ENCODE results near the gene ATP5MC3.

ATP5MC3 gene

DNA sequence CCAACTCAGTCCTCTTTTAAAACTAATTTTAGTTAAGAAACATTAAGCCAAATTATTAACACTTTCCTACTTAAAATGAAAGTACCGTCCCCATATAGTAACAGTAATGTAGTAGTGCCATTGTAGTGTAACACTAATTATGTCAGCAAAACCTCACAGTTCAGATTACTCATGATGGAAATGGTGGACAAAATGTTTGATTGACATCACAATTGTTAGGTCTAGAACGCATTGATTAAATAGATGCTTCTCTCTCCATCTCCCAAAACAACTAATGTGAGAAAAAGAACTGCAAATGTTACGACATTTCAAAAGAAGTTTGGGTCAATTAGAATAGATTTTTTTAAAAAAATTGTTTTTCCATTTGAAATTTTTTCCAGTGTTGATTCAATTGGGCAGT, 12.3 kb downstream of the ATP5MC3 start:
- FAIRE-seq (no peak), DNase-seq (ENCODE audit: insufficient read length, low spot score) (no peak)

DNA sequence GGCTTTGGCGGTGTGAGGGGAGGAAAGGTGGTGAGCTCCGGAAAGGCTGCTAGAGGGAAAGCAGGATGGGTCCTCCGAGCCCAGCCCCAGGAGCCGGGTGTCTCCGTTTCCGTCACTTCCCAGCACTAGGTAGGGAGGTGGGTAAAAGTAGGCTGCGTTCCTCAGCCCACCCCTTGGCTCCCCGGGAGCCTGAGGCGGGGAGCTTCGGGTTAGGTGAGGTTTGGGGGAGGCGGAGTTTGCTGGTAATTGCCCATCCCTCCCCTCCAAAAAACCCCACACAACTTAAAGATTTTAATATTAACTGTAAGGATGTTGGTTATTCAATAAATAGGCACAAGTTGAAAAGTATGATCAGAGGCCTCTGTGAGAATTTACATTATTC, 13.0 kb downstream of the ATP5MC3 start:
- DNase-seq (ENCODE audit: insufficient read length, low spot score) (no peak), FAIRE-seq (no peak)

DNA sequence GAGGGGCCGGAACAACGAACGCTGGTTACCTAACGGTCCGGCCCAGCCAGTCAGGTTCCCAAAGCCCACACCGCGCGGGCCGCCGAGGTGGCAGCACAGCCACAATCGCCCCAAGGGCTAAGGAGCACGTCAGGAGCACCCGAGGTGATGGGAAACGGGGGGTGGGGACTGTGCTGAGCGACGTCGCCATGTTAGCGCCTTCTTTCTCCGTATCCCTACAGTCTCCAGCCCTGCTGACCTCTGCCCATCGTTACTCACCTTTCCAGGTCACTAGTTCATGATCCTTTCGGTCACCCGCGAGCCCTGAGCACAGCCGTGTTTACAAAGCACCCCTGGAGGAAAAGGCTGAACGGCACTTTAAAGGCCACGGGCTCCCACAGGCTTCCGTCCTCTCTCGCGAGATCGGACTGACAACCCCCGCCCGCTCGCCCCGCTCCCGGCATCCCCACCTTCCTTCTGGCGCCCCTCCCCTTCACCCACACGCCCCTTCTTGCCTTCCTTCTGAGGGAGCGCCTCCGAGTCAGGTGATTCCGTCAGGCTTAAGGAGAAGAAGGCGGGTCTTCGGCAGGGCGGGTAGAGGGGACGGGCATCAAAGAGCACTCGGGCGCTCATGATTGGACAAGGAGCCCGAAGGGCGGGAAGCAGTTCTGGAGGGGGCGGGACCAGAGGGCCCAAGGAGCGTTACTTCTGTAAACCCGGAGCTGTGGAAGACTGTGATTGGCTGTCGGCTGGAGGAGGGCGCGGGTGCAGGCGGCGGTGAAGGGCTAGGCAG, 13.5 kb downstream of the ATP5MC3 start, which contains the start of gene ATF2:
ATF2 (minus strand) TSS at position 412 of the 772 bp plus-strand sequence. CDS start 31,760 bp downstream, outside the sequence.
- FAIRE-seq (peak; percentile 98), DNase-seq (ENCODE audit: insufficient read length, low spot score) (peak; percentile 95)

DNA sequence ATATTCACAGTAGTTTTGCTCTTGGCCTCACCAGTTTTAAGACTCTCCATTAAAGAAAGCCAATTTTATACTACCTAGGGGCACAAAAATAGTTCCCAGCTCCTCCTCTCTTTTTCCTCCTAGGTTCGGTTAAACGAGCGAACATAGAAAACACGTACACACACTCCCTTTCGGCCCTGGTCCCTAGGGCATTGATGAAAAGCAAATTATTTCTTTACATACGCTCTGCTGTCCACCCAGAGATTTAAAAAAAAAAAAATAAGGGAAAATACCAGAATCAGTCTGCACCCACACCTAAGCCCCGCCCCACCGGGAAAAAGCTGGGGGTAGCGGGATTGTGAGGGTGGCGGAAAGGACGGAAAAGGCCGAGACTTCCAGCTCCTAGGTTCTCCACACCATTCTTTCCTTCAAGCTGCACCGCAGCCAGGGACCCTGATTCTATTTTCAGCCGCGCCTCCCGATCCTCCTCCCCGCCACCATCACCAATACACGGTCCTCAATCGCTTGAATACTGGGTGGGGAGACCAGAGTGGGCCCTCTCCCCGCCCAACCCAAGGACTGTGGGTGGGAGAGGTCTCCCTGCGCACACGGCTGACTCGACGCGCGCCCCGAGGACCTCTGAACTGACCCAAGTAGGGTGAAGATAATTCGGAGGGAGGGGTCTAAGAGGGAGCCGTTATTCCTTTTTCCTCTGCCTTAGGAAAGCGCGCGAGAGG, 14.3 kb downstream of the ATP5MC3 start:
- DNase-seq (ENCODE audit: insufficient read length, low spot score) (peak; percentile 44), FAIRE-seq (no peak)

DNA sequence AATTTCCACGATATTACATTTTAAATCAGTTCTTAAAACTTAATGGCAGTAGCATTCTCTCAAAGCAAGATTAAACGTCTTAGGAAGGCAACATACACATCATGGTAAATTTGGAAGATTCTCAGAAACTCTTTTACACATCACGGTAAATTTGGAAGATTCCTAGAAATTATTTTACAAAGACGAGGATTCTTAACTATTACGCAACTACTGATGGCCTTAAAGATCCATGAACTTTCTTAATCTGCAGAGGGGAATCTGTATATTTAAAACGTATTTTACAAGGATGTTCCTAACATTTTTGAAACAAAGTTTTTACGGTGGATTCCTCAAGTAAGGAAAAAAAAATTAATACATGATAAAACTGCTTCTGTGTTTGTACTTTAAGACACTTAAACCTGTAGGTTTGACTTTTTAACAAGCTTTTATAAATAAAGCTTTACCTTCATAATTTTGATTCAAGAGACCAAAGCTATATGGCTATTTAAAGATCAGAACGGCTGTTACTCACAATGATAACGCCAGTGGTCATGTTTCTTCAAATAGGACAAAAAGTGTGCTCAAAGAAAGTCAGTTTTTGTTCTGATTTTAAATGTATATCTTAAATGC, 15.2 kb downstream of the ATP5MC3 start:
- no peak for FAIRE-seq
- DNase-seq (ENCODE audit: insufficient read length, low spot score): no peak

DNA sequence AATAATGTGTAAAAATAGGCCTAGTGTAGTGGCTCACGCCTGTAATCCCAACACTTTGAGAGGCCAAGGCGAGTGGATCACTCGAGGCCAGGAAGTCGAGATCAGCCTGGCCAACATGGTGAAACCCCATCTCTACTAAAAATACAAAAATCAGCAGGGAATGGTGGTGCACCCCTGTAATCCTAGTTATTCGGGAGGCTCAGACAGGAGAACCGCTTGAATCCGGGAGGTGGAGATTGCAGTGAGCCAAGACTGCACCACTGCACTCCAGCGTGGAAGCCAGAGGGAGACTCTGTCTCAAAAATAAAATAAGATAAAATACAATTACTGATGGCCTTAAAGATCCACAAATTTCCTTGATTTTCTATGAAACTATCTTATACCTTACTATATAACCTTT, 17.3 kb downstream of the ATP5MC3 start:
- no peak for FAIRE-seq
- no peak for DNase-seq (ENCODE audit: insufficient read length, low spot score)

DNA sequence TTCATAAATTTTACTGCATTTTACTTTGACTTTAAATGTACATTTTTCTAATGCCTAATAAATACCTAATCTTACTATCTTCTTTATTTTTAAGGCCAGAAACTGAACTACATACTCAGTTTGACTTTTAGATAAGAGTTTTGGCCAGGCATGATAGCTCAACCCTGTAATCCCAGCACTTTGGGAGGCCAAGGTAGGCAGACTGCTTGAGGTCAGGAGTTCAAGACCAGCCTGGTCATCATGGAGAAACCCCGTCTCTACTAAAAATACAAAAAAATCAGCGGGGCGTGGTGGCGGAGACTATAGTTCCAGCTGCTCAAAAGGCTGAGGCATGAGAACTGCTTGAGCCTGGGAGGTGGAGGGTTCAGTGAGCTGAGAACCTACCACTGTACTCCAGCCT, 22.6 kb downstream of the ATP5MC3 start:
- FAIRE-seq (no peak), DNase-seq (ENCODE audit: insufficient read length, low spot score) (no peak)

DNA sequence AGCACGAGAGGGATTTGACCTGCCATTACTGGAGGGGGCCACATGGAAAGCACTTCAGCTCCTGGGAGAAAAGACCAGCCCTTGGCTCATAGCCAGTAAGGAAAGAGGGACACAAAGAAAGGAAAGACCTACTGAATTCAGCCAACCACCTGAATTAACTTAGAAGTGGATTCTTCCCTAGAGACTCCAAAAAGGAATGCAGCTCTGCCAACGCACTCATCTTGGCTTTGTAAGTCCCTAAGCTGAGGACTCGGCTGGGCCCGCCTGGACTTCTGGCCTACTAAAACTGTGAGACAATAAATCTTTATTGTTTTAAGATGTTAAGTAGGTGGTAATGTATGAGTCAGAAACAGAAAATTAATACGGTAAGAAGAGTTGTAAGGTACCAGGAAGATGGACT, 25.0 kb downstream of the ATP5MC3 start:
- FAIRE-seq (no peak), DNase-seq (ENCODE audit: insufficient read length, low spot score) (no peak)

DNA sequence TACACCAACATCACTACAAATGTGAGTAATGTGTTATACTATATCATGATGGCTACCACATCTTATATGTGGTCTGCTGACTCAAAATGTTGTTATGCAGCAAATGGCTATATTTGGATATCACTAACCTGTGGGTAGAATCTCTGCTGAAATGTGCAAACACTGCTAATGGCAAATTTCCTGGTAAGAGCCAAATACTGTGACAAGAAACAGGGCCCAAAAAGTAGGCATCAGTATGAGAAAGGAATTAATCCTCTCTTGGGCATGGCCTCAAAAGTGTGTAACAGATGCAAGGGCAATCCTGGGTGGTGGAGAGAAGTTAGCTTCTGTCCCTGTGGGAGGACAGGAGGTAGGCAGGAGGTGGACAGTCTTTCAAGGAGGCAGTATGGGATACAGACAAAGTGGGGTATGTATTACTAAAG, 26.8 kb downstream of the ATP5MC3 start:
- FAIRE-seq (peak; percentile 82), DNase-seq (ENCODE audit: insufficient read length, low spot score) (peak; percentile 41)

DNA sequence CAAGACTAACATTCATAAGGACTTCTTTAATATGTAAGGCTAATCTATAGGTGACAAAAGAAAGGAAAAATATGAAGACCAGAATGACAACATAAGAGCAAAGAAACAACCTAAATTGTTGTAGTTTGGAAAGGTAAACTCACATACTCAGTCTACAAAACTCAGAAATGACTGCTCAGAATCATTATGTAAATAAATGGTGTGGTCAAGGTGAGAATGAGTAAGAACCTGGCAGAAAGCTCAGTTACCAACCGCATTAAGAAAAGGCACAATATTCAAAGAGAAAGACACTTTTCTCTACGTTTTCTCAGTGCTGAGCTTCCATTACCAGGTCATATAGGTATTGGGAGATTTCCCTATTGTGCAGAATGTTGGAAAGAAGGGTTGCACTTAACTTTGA, 29.3 kb downstream of the ATP5MC3 start:
- no peak for FAIRE-seq
- DNase-seq (ENCODE audit: insufficient read length, low spot score): no peak

DNA sequence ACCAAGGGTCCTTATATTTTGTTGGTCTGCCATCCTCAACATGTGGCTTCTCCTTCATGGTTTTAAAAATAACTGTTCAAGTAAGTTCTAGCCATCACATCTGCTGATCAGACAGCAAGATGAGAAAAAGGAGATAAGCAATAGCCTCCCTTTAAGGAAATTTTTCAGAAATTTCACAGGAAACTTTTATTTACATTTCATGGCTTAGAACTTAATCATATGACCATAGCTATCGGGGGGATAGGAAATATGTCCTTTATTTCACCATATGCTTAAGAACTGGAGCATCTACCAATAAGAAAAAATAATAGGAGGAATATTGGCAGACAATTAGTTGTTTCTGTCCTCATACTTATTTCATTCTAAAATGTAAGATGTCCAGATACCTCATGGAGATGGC, 29.7 kb downstream of the ATP5MC3 start:
- no peak for FAIRE-seq

DNA sequence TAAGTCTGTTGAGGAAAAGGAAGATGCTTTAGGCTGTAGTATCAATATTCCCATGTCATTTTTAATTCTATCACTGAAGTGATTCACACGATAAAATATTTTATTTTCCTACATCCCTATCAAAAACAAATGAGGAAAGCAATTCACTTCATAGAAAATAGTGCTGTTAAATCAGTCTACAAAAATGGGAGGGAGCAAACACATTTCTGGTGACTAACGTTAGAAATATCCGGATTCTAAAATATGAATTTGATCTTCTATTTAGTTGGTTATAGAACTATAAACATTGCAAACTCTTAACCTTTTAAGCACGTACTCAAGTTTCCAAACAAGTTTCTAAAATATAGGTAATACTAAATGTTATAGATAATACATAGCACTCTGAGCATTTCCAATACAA, 34.3 kb downstream of the ATP5MC3 start:
- FAIRE-seq (no peak), DNase-seq (ENCODE audit: insufficient read length, low spot score) (no peak)

More for the DNA sequence above, 29.7 kb downstream of the ATP5MC3 start:
- DNase-seq (ENCODE audit: insufficient read length, low spot score): no peak

DNA sequence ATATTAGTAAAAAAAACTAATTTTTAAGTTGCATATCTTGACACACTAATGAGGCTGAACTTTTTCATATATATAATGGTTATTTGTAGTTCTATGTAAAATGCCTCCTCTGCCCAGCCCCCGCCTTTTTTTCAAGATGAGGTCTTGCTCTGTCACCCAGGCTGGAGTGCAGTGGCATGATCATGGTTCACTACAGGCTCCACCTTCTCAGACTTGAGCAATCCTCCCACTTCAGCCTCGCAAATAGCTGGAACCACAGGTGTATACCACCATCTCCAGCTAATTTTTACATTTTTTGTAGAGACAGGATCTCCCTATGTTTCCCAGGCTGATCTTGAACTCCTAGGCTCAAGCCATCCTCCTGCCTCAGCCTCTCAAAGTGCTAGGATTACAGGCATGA, 37.8 kb downstream of the ATP5MC3 start:
- FAIRE-seq: no peak

DNA sequence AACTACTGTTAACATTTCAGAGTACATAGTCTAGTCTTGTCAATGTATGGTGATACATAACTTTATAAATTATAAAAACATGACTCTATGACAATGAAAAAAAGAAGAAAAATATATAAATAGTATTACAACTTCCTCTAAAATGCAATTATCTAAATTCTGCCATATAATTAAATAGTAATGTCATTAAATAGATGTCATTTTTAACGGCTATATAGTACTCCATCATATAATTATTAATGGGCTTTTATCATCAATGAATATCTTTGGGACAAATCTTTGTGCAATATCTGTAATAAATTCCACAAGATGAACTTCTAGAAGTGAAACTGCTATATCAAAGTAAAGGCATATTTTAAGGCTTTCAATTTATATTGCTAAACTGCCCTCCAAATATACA, 38.3 kb downstream of the ATP5MC3 start:
- FAIRE-seq (no peak), DNase-seq (ENCODE audit: insufficient read length, low spot score) (no peak)

More for the DNA sequence above, 37.8 kb downstream of the ATP5MC3 start:
- DNase-seq (ENCODE audit: insufficient read length, low spot score): no peak

DNA sequence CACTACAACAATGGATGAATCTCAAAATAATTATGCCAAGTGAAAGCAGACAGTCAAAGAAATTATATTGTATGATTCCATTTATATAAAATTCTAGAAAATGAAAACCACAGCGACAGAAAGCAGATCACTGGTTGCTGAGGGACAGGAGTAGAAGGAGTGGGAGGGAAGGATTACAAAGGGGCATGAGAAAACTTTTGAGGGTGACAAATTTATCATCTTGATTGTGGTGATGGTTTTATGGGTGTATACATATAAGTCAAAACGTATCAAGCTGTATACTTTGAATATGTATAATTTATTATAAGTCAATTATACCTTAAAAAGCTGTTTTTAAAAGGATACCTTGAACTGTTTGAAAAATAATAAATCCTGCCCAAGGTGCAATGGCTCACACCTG, 41.2 kb downstream of the ATP5MC3 start:
- DNase-seq (ENCODE audit: insufficient read length, low spot score) (no peak), FAIRE-seq (no peak)

DNA sequence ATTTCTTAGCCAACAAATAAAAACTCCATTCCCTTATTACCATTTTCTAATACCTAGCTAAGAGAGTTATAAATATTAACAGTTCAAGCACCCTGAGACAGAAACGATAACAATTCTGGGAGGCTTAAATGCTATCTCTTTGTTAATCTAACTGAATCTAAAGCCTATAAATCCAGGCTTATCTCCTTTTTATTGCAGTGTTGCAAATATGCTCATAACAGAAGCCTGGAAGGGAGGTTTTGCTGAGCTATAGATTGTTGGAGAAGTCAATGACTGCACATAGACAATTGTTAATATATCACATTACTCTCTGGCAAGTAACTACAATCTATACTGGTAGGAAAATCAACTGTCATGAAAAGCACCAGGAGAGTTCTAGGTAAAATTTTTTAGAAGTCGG, 43.7 kb downstream of the ATP5MC3 start:
- DNase-seq (ENCODE audit: insufficient read length, low spot score) (no peak), FAIRE-seq (no peak)

DNA sequence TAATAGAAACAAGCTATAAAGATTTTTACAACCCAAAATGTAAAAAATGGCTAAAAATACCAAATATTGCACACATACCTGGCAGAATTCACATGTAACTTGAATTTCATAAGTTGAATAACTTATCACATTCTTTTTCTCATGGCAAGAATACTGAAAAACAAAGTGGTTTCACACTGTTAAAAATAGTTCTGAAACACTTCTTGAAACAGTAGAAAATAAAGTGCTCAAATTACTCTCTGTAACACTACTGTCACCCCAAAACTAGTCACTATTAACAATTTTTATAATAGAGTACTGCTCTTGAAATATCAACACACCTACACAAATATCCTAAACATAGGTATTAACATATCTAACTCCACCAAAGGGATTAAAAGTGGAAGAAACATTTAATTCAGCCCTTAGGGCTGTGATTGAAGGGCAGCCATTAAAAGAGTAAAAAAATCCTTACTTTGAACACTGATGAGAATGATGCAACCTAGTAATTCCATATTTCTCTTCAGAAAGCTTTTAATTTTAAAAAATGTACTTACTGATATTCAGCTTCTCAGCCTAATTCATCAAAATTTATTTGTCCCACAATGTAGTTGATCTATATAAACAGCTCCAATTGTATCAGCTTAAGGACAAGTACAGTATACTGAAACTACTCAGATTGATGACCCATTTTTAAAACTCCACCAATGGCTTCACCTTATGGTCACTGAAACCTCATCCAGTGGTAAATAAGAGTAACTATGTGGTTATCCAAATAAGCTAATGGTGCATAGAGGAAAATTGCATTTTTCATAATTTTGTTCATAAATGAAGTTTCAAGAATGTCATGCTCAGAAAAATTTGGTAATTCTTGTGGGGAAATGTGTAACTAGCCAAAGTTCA, 44.9 kb downstream of the ATP5MC3 start:
- FAIRE-seq (no peak), DNase-seq (ENCODE audit: insufficient read length, low spot score) (no peak)

DNA sequence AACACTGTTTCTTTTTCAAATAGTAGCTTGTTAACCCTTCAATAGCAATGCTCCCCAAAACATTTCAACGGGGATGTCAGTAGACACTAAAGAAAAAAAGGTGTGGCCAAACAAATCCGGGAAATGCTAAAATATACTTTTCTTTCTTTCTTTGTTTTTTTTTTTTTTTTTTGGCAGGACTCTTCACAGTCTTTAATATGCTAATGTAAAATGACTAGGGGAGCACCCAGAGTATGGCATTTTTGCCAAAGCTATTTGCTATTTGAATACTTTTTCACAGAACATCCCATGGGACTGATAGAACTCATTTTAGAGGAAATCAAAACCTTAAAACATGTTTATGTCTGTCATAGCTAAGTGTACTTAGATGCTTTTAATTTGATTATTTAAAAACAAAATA, 45.6 kb downstream of the ATP5MC3 start:
- FAIRE-seq (no peak), DNase-seq (ENCODE audit: insufficient read length, low spot score) (no peak)

DNA sequence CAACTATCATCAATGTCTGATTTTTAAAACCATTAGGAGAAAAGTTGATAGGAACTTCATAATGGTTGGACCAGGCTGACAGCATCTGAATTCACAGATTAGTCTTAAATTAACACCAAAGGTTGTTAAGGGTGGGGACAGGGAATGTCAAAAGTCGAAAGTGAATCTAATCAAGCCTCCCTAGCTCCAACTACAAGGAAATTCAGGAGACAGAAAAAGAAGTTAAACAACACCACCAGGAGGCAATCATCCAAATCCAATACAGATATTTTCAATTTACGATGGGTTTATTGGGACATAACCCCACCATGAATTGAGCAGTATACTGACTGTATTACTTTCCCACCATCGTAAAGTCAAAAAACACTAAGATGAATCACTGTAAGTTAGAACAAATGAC, 46.3 kb downstream of the ATP5MC3 start:
- no peak for FAIRE-seq
- no peak for DNase-seq (ENCODE audit: insufficient read length, low spot score)

DNA sequence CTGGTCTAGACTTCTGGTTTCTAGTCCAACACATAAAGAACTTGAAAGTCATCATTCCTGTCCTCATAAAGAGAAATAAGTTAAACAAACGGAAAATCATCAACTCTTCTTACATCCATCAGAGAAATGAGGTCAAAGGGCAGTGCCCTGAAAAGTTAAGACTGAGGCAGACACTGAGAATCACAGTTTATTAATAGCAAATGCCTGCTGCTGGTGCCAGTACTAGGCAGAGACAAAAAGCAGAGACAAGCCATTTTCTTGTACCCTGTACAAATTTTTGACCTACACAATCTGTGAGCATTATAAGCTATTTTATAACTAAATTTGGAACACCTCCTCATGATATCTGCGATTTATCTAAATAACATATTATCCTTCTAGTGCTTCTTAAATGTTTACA, 50.3 kb downstream of the ATP5MC3 start:
- FAIRE-seq (no peak), DNase-seq (ENCODE audit: insufficient read length, low spot score) (no peak)

DNA sequence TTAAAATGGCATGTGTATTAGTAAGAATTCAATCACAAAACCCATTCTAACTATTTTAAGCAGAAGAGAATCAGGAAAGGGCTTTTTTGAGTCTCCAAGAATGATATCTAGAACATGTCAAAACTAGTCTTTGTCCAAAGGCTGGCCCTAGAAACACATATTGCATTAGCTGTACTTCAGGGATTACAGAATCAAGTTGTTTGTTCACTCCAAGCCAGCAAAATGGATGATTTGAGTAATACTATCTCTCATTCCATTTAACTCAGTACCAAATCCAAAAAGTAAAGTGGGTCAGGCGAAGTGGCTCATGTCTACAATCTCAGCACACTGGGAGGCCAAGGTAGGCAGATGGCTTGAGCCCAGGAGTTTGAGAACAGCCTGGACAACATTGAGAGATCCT, 54.8 kb downstream of the ATP5MC3 start:
- no peak for DNase-seq (ENCODE audit: insufficient read length, low spot score)

More for the DNA sequence above, 54.8 kb downstream of the ATP5MC3 start:
- no peak for FAIRE-seq

Measured in HTR-8/SVneo (cell line).